Gastrocnemius medialis (tissue), 4 donors: ENCODE results near the gene R3HCC1L. TPM values are rescaled to one million over a fixed set of nuclear protein-coding genes. Genes with fewer than 3 reads are reported as not detected.

Experiments used
- ATAC-seq, 2 donors: fragments of 150-250 bp; one replicate each; pipeline ENCODE4 v1.9.1; 2016
- DNase-seq, 2 donors: peaks; one replicate each; pipeline ENCODE4 v3.0.0-alpha.2; 2019
- H3K27ac ChIP-seq, 4 donors: fragments of 200-600 bp; sonication (generic); 1 replicate in 1 of 4; 2 replicates in 3 of 4; pipeline ENCODE4 v1.5.1; 2016 to 2018; ENCODE audit warnings: mild to moderate bottlenecking in 2 of 4, moderate library complexity in 1 of 4
- H3K27me3 ChIP-seq, 3 donors: fragments of 200-600 bp; sonication (generic) in 2 of 3; 1 replicate in 1 of 3; 2 replicates in 2 of 3; pipeline versions ENCODE4 v1.5.1 to v1.6.0; 2016 to 2019; ENCODE audit warnings: mild to moderate bottlenecking in 1 of 3, moderate library complexity in 1 of 3
- H3K36me3 ChIP-seq, 2 donors: fragments of 200-600 bp; sonication (generic) in 1 of 2; one replicate each; pipeline ENCODE4 v1.5.1; 2017 to 2018
- H3K4me1 ChIP-seq, 2 donors: fragments of 200-600 bp; sonication (generic) in 1 of 2; one replicate each; pipeline ENCODE4 v1.5.1; 2016 to 2017; ENCODE audit warnings: mild to moderate bottlenecking in 2 of 2
- H3K4me3 ChIP-seq, 4 donors: fragments of 200-600 bp; sonication (generic) in 3 of 4; 1 replicate in 1 of 4; 2 replicates in 3 of 4; pipeline ENCODE4 v1.5.1; 2016 to 2019; ENCODE audit warnings: mild to moderate bottlenecking in 2 of 4
- H3K9me3 ChIP-seq, 3 donors: fragments of 200-600 bp; sonication (generic) in 2 of 3; 1 replicate in 1 of 3; 2 replicates in 2 of 3; pipeline ENCODE4 v1.5.1; 2016 to 2019
- POLR2A ChIP-seq, 2 donors: fragments of 450-650 bp; IDR thresholded peaks; one replicate each; pipeline ENCODE4 v1.6.1; 2017; ENCODE audit warnings: antibody characterized with exemption in 2 of 2, mild to moderate bottlenecking in 2 of 2, moderate library complexity in 2 of 2
- in situ Hi-C, 4 donors: fragments of 200-750 bp; cut with MboI; loops; one replicate each; pipeline versions ENCODE4 v1.15.0 to v1.8.0; 2017; ENCODE audit warnings: low sequenced_read_pairs in 4 of 4
- intact Hi-C: fragments of 100-400 bp; cut with DNase I; formaldehyde crosslinking; loops from one replicate; pipeline ENCODE4 v1.15.1; 2023; ENCODE audit warnings: low total_unique reads
- total RNA-seq, 4 donors: library from RNA; depleted of rRNA; stranded (reverse); fragments of >200 nt; gene quantifications; one replicate each; pipeline versions ENCODE4 v1.1.0 to v1.2.3, GENCODE V29; 2016
- TF ChIP-seq, protein P1 (sequence below), 5 experiments: fragments of 450-650 bp in 3 of 5; fragments of 200-600 bp in 2 of 5; sonication (generic) in 2 of 5; IDR thresholded peaks in 4 of 5; conservative IDR thresholded peaks in 1 of 5; 1 replicate in 4 of 5; 2 replicates in 1 of 5; pipeline ENCODE4 v1.5.1; 2016 to 2019; ENCODE audit warnings: antibody characterized with exemption in 5 of 5, mild to moderate bottlenecking in 3 of 5, moderate library complexity in 3 of 5

R3HCC1L gene
- total RNA-seq, 4 donors from 2014 or later, result 6.7 to 10.8 (median 10.1) TPM

DNA sequence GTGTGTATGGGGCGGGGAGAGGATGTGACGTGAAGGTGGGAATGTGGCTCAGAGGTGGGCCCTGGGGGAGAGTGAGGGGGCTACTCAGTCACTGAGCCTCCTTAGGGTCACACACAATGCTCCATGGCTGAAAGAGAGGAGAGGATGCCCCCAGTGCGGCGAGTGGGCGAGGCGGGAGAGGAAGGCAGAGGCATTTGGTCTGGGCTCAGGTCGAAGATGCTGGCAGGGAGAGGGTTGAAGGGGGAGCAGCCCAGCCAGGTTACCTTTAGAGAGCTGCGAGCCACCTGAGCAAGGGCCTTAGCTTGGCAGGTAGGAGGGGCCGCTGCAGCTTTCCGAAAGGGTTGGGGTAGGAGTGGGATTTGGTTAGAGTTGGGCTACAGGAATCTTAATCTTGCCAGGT, 138.2 kb downstream of the R3HCC1L start:
- in situ Hi-C loops, result loop anchor here in 1 of 4 donors (25.0 kb wide), 1 partner anchor 165 kb away; the partner anchor contains the start of gene HPS1
- ATAC-seq (no peak), DNase-seq (no peak)
- no peaks in the 10 kb centered on the region for H3K36me3 ChIP-seq
- TF ChIP-seq POLR2A (IDR thresholded peaks at IDR 0.05), result no peak
- TF ChIP-seq, protein P1, sequence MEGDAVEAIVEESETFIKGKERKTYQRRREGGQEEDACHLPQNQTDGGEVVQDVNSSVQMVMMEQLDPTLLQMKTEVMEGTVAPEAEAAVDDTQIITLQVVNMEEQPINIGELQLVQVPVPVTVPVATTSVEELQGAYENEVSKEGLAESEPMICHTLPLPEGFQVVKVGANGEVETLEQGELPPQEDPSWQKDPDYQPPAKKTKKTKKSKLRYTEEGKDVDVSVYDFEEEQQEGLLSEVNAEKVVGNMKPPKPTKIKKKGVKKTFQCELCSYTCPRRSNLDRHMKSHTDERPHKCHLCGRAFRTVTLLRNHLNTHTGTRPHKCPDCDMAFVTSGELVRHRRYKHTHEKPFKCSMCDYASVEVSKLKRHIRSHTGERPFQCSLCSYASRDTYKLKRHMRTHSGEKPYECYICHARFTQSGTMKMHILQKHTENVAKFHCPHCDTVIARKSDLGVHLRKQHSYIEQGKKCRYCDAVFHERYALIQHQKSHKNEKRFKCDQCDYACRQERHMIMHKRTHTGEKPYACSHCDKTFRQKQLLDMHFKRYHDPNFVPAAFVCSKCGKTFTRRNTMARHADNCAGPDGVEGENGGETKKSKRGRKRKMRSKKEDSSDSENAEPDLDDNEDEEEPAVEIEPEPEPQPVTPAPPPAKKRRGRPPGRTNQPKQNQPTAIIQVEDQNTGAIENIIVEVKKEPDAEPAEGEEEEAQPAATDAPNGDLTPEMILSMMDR (IDR thresholded peaks at IDR 0.05 in 4 of 5, conservative IDR thresholded peaks at IDR 0.05 in 1 of 5), result no peak
- no peaks in the 10 kb centered on the region for H3K9me3 ChIP-seq
- H3K4me1 ChIP-seq, result peaks cover 18 to 23% of the 10 kb centered on the region in 2 donors
- intact Hi-C loops, result no loop called here
- H3K4me3 ChIP-seq, result no peak overlapping the region
- H3K27ac ChIP-seq, result no peak overlapping the region
- H3K27me3 ChIP-seq, result no peaks in the 10 kb centered on the region

DNA sequence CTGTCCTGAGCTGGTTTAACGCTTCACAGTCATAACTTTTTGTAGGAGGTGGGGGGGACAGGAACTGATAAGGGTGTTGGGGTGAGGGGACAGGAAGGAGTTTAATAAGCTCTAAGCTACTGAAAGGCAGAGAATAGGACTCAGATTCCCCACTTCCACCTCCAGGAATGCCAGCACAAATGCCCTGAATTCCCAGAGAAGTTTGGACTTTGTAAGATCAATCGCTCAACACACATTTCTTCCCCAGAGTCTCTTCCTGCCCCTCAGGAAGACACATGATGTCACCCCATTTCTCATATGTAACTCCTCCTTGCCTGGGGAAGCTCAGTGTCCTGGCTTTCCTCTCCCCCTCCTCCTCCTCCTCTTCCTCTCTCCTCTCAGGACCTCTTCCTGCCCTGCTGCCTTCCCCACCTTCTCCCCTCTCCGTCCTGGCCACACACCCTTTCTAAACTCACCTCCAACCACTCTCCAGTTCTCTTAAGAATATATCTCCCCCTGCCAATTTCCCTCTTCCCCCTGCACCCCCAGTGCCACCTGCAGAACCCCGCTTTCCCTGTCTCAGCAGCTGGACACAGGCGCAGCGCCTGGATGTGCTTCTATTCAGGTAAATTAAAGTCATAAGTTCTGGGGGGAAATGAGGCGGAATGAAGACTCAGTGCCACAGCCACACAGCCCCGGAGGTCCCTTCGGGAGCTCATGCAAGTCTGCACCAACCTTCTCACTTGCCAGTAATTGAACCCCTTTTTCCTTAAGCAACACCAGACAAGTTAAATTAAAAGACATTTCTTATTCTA, 138.8 kb downstream of the R3HCC1L start:
- Histone ChIP-seq H3K9me3 (no peaks in the 10 kb centered on the region), H3K4me1 (peaks cover 15 to 23% of the 10 kb centered on the region in 2 donors), H3K36me3 (no peaks in the 10 kb centered on the region), H3K27me3 (no peaks in the 10 kb centered on the region), H3K27ac (no peak overlapping the region), H3K4me3 (no peak overlapping the region)
- DNase-seq (no peak), ATAC-seq (no peak)
- TF ChIP-seq, protein P1 (IDR thresholded peaks at IDR 0.05 in 4 of 5, conservative IDR thresholded peaks at IDR 0.05 in 1 of 5), result no peak
- TF ChIP-seq POLR2A (IDR thresholded peaks at IDR 0.05), result no peak
- in situ Hi-C loops (loop anchor here in 1 of 4 donors (25.0 kb wide), 1 partner anchor 164 kb away; the partner anchor contains the start of gene HPS1), intact Hi-C loops (no loop called here)

DNA sequence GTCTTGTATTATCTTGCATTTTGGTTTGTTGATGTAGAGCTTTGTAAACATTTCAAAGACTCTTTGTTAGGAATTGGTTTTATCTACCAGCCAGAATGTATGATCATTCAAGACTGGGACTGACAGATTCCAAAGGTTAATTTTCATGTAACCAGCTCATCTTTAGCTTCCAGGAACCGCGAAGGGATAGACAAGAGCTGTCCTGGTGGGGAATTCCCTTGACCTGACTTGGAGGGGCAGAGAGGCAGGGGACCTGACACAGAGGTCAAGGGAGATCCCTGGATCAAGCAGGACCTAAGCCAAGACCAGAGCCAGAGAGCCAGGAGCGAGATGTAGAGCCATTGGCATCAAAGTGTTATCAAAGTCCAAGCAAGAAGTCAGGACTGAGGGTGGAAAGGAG, 140.1 kb downstream of the R3HCC1L start:
- Histone ChIP-seq H3K27me3 (no peaks in the 10 kb centered on the region), H3K4me1 (peaks cover 9 to 14% of the 10 kb centered on the region in 2 donors), H3K27ac (no peak overlapping the region), H3K36me3 (no peaks in the 10 kb centered on the region), H3K9me3 (no peaks in the 10 kb centered on the region), H3K4me3 (no peak overlapping the region)
- no peak for ATAC-seq
- intact Hi-C loops (no loop called here), in situ Hi-C loops (loop anchor here in 1 of 4 donors (25.0 kb wide), 1 partner anchor 163 kb away; the partner anchor contains the start of gene HPS1)
- TF ChIP-seq, protein P1 (IDR thresholded peaks at IDR 0.05 in 4 of 5, conservative IDR thresholded peaks at IDR 0.05 in 1 of 5), result no peak
- no peak for TF ChIP-seq POLR2A (IDR thresholded peaks at IDR 0.05)
- no peak for DNase-seq

DNA sequence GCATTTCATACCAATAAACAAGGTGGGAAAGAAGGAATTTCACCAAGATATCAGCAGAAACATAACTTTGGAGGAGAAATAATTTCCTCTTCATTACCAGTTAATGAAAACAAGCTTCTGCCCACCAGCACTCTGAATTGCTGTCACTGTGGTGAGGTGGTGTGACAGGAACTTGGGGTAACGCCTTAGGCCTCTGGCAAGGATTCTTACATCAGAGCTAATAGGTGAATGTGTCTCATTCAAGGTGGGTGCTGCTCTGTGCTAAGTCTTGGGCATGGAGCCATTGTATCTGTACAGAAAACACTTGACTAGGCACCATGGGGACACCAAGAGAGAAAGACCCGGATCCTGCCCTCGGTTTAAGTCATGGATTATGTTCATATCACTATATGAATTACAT, 141.9 kb downstream of the R3HCC1L start:
- Histone ChIP-seq H3K4me3 (no peak overlapping the region), H3K4me1 (no peaks in the 10 kb centered on the region), H3K36me3 (no peaks in the 10 kb centered on the region), H3K9me3 (no peaks in the 10 kb centered on the region), H3K27ac (no peak overlapping the region), H3K27me3 (no peaks in the 10 kb centered on the region)
- in situ Hi-C loops (no loop called here), intact Hi-C loops (no loop called here)
- ATAC-seq (no peak), DNase-seq (no peak)
- TF ChIP-seq, protein P1 (IDR thresholded peaks at IDR 0.05 in 4 of 5, conservative IDR thresholded peaks at IDR 0.05 in 1 of 5), result no peak
- no peak for TF ChIP-seq POLR2A (IDR thresholded peaks at IDR 0.05)
